ENCODE data around the gene TMEM245. TPM values are rescaled to one million over a fixed set of nuclear protein-coding genes. Genes with fewer than 3 reads are reported as not detected.

TMEM245 gene
- total and polyA plus RNA-seq, 2 of the 13 experiments (the other 11 are each of a cell fraction or from before 2014, with no cell fraction given), result 53.5 to 55.4 TPM

DNA sequence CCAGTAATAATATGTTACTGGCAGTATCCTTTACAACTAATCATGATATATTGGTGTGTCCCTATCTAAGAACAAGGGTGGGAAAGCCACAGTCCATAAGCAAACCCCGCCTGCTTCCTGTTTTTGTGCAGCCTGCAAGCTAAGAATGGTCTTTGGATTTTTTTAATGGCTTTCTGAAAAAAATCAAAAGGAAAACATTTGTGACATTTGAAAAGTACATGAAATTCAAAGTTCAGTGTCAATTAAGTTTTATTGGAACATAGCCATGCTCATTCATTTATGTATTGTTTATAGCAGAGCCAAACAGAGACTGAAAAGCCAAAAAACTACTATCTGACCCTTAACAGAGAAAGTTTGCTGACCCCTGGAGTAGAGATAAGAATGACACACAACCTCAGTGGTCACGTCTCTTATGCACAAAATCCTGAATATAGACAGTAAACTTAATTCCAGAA lies 12.8 kb upstream of the TMEM245 start:
- Histone ChIP-seq H3K4me1 (ENCODE audit: insufficient read depth, low read length) (peaks cover 61% of the 10 kb centered on the region), H3K9me3 (ENCODE audit: low read length) (no peaks in the 10 kb centered on the region), H3K4me2 (ENCODE audit: low read depth, low read length) (peak overlapping the region; percentile 72), H3K9ac (ENCODE audit: insufficient read depth, low read depth, low read length) (peak overlapping the region; percentile 36; the same call in 1 of the 2 replicates), H3K27me3 (ENCODE audit: control insufficient read depth in 1 of 2, insufficient read depth in 2 of 2, low read length in 2 of 2) (no peaks in the 10 kb centered on the region), H4K20me1 (ENCODE audit: insufficient read depth, low read length) (no peaks in the 10 kb centered on the region), H3K79me2 (ENCODE audit: insufficient read depth, low read length) (no peaks in the 10 kb centered on the region), H3K4me3 (replicated peaks in 1 of 3; ENCODE audit: insufficient read depth in 1 of 3, low read depth in 2 of 3, low read length in 3 of 3) (peak overlapping the region; percentile 50 to 60 (median 59); a peak in 5 of 6 replicates), H3K27ac (ENCODE audit: extremely low read length, insufficient read depth, low read length) (peak overlapping the region; percentile 69), H3K36me3 (replicated peaks in 1 of 2; ENCODE audit: control insufficient read depth in 1 of 2, insufficient read depth in 2 of 2, low read length in 2 of 2) (no peaks in the 10 kb centered on the region), H2AFZ (ENCODE audit: low read length) (no peak overlapping the region)
- DNase-seq (ENCODE audit: low spot score) (peak; percentile 19), ATAC-seq (peak; percentile 77), FAIRE-seq (peak; percentile 65)
- in situ Hi-C loops (cut with HindIII; ENCODE audit: extremely low pct_ligation_motif_present, low pct_unique_long_range_greater_than_20kb), result no loop called here
- intact Hi-C loops (cut with micrococcal nuclease; ENCODE audit: unreplicated experiment), result loop anchor here (1.0 to 2.0 kb wide), 2 partner anchors 34 to 50 kb away; no protein-coding TSS in a partner anchor
- WGBS (ENCODE audit: low lambda C conversion rate), result 17% methylated on average over 2 of the region's 2 CpGs
- BruUV-seq (replicated peaks), result no TSS peak
- ChIA-PET POLR2A (interaction anchor here (0.8 kb wide), 1 partner anchor 13 kb away, joined by 3 read pairs; the partner anchor contains the start of gene TMEM245), CTCF (ENCODE audit: low intra/inter-chr PET ratio, low total read pairs) (no interaction called here)
- TF ChIP-seq STAG1 (CRISPR knock-in tag; IDR thresholded peaks at IDR 0.05) (peak; percentile 49), ZNF205 (CRISPR knock-in tag; IDR thresholded peaks at IDR 0.05) (no peak), ZNF614 (CRISPR knock-in tag; IDR thresholded peaks at IDR 0.05; ENCODE audit: borderline replicate concordance) (no peak), NR2F2 (IDR thresholded peaks at IDR 0.05; ENCODE audit: borderline replicate concordance, low read depth) (0 out of 2 replicates have a peak, but pooled peaks have one; percentile 23), SP5 (CRISPR knock-in tag; IDR thresholded peaks at IDR 0.05; ENCODE audit: borderline replicate concordance, low read depth) (0 out of 2 replicates have a peak, but pooled peaks have one; percentile 12), ZNF724P (CRISPR knock-in tag; IDR thresholded peaks at IDR 0.05; ENCODE audit: borderline replicate concordance) (no peak), ETV5 (CRISPR knock-in tag; IDR thresholded peaks at IDR 0.05; ENCODE audit: borderline replicate concordance) (peak; percentile 25; the same call in 1 of the 2 replicates), KLF11 (CRISPR knock-in tag; IDR thresholded peaks at IDR 0.05) (no peak), EEA1 (CRISPR knock-in tag; IDR thresholded peaks at IDR 0.05; ENCODE audit: borderline replicate concordance) (no peak), ZNF746 (CRISPR knock-in tag; IDR thresholded peaks at IDR 0.05) (no peak), KAT8 (CRISPR knock-in tag; IDR thresholded peaks at IDR 0.05) (peak; percentile 14)
- TF ChIP-seq, protein P1, sequence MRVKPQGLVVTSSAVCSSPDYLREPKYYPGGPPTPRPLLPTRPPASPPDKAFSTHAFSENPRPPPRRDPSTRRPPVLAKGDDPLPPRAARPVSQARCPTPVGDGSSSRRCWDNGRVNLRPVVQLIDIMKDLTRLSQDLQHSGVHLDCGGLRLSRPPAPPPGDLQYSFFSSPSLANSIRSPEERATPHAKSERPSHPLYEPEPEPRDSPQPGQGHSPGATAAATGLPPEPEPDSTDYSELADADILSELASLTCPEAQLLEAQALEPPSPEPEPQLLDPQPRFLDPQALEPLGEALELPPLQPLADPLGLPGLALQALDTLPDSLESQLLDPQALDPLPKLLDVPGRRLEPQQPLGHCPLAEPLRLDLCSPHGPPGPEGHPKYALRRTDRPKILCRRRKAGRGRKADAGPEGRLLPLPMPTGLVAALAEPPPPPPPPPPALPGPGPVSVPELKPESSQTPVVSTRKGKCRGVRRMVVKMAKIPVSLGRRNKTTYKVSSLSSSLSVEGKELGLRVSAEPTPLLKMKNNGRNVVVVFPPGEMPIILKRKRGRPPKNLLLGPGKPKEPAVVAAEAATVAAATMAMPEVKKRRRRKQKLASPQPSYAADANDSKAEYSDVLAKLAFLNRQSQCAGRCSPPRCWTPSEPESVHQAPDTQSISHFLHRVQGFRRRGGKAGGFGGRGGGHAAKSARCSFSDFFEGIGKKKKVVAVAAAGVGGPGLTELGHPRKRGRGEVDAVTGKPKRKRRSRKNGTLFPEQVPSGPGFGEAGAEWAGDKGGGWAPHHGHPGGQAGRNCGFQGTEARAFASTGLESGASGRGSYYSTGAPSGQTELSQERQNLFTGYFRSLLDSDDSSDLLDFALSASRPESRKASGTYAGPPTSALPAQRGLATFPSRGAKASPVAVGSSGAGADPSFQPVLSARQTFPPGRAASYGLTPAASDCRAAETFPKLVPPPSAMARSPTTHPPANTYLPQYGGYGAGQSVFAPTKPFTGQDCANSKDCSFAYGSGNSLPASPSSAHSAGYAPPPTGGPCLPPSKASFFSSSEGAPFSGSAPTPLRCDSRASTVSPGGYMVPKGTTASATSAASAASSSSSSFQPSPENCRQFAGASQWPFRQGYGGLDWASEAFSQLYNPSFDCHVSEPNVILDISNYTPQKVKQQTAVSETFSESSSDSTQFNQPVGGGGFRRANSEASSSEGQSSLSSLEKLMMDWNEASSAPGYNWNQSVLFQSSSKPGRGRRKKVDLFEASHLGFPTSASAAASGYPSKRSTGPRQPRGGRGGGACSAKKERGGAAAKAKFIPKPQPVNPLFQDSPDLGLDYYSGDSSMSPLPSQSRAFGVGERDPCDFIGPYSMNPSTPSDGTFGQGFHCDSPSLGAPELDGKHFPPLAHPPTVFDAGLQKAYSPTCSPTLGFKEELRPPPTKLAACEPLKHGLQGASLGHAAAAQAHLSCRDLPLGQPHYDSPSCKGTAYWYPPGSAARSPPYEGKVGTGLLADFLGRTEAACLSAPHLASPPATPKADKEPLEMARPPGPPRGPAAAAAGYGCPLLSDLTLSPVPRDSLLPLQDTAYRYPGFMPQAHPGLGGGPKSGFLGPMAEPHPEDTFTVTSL (CRISPR knock-in tag; IDR thresholded peaks at IDR 0.05; ENCODE audit: borderline replicate concordance), result peak; percentile 26; the same call in 1 of the 2 replicates
- TF ChIP-seq, protein P2, sequence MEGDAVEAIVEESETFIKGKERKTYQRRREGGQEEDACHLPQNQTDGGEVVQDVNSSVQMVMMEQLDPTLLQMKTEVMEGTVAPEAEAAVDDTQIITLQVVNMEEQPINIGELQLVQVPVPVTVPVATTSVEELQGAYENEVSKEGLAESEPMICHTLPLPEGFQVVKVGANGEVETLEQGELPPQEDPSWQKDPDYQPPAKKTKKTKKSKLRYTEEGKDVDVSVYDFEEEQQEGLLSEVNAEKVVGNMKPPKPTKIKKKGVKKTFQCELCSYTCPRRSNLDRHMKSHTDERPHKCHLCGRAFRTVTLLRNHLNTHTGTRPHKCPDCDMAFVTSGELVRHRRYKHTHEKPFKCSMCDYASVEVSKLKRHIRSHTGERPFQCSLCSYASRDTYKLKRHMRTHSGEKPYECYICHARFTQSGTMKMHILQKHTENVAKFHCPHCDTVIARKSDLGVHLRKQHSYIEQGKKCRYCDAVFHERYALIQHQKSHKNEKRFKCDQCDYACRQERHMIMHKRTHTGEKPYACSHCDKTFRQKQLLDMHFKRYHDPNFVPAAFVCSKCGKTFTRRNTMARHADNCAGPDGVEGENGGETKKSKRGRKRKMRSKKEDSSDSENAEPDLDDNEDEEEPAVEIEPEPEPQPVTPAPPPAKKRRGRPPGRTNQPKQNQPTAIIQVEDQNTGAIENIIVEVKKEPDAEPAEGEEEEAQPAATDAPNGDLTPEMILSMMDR (CRISPR knock-in tag; IDR thresholded peaks at IDR 0.05), result peak; percentile 53
- TF ChIP-seq, protein P3, sequence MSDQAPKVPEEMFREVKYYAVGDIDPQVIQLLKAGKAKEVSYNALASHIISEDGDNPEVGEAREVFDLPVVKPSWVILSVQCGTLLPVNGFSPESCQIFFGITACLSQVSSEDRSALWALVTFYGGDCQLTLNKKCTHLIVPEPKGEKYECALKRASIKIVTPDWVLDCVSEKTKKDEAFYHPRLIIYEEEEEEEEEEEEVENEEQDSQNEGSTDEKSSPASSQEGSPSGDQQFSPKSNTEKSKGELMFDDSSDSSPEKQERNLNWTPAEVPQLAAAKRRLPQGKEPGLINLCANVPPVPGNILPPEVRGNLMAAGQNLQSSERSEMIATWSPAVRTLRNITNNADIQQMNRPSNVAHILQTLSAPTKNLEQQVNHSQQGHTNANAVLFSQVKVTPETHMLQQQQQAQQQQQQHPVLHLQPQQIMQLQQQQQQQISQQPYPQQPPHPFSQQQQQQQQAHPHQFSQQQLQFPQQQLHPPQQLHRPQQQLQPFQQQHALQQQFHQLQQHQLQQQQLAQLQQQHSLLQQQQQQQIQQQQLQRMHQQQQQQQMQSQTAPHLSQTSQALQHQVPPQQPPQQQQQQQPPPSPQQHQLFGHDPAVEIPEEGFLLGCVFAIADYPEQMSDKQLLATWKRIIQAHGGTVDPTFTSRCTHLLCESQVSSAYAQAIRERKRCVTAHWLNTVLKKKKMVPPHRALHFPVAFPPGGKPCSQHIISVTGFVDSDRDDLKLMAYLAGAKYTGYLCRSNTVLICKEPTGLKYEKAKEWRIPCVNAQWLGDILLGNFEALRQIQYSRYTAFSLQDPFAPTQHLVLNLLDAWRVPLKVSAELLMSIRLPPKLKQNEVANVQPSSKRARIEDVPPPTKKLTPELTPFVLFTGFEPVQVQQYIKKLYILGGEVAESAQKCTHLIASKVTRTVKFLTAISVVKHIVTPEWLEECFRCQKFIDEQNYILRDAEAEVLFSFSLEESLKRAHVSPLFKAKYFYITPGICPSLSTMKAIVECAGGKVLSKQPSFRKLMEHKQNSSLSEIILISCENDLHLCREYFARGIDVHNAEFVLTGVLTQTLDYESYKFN (CRISPR knock-in tag; conservative IDR thresholded peaks at IDR 0.05), result peak; percentile 58

Data from HepG2 (cell line).